ENCODE results near the gene AHI1.

AHI1 gene

GRCh38 chr6:135519348-135519747 lies 21.8 kb upstream of the AHI1 start:
- Histone ChIP-seq H3K4me1 (ENCODE audit: control insufficient read depth in 2 of 2, insufficient read depth in 1 of 2, low read depth in 1 of 2, low read length in 2 of 2) (peaks cover 0 to 2% of the 10 kb centered on the region in 2 donors), H3K18ac (ENCODE audit: low read length) (no peak overlapping the region), H2BK12ac (ENCODE audit: low read length) (no peak overlapping the region), H2BK120ac (ENCODE audit: low read depth, low read length) (no peak overlapping the region), H3K14ac (ENCODE audit: low read length) (no peak overlapping the region), H2BK5ac (ENCODE audit: low read length) (no peak overlapping the region), H3K27me3 (ENCODE audit: control insufficient read depth in 3 of 3, insufficient read depth in 3 of 3, low read depth in 1 of 3, low read length in 3 of 3) (no peaks in the 10 kb centered on the region), H3K27ac (replicated peaks; ENCODE audit: low read length) (no peak overlapping the region), H3K4me2 (ENCODE audit: insufficient read depth, low read length, poor library complexity, severe bottlenecking) (no peak overlapping the region), H2AK5ac (ENCODE audit: low read depth, low read length) (no peak overlapping the region), H2BK15ac (ENCODE audit: low read length) (no peak overlapping the region), H3K79me1 (ENCODE audit: low read depth, low read length) (no peaks in the 10 kb centered on the region), H3K9ac (ENCODE audit: low read depth, low read length, poor library complexity) (no peak overlapping the region), H4K8ac (ENCODE audit: low read depth, low read length) (no peak overlapping the region), H3K23ac (ENCODE audit: low read depth, low read length, poor library complexity) (no peak overlapping the region), H4K91ac (ENCODE audit: low read depth, low read length, poor library complexity) (no peak overlapping the region), H3K4ac (ENCODE audit: low read length) (no peak overlapping the region), H3K9me3 (replicated peaks in 1 of 2; ENCODE audit: control insufficient read depth in 2 of 2, insufficient read depth in 1 of 2, low read depth in 1 of 2, low read length in 2 of 2) (peaks cover 0 to 6% of the 10 kb centered on the region in 2 donors), H3K36me3 (replicated peaks in 1 of 2; ENCODE audit: control insufficient read depth in 2 of 2, insufficient read depth in 2 of 2, low read length in 2 of 2) (no peaks in the 10 kb centered on the region), H3K4me3 (ENCODE audit: low read length in 2 of 2) (no peak overlapping the region), H2AFZ (ENCODE audit: low read length) (no peak overlapping the region)
- DNase-seq (ENCODE audit: low spot score): no peak

DNA sequence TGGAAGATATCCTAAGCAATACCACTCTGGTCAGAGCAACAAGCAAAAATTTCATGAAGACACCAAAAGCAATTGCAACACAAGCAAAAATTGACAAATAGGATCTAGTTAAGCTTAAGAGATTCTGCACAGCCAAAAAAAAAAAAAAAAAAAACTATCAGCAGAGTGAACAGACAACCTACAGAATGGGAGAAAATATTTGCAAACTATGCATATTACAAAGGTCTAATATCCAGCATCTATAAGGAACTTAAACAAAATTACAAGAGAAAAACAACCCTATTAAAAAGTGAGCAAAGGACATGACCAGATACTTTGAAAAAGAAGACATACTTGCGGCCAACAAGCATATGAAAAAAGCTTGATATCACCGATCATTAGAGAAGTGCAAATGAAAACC lies 20.0 kb upstream of the AHI1 start:
- H3K9me3 ChIP-seq (replicated peaks in 1 of 2; ENCODE audit: control insufficient read depth in 2 of 2, insufficient read depth in 1 of 2, low read depth in 1 of 2, low read length in 2 of 2): peaks cover 0 to 6% of the 10 kb centered on the region in 2 donors
- no CpG with 5 or more reads among the region's 2 CpGs for WGBS, 2 donors (ENCODE audit: extremely low coverage in 2 of 2, insufficient read length in 2 of 2, insufficient replicate concordance in 1 of 2)
- no peak overlapping the region for H3K4me2 ChIP-seq (ENCODE audit: insufficient read depth, low read length, poor library complexity, severe bottlenecking)
- H3K27ac ChIP-seq (replicated peaks; ENCODE audit: low read length): no peak overlapping the region
- no peak overlapping the region for H3K18ac ChIP-seq (ENCODE audit: low read length)
- H3K4ac ChIP-seq (ENCODE audit: low read length): no peak overlapping the region
- H3K79me1 ChIP-seq (ENCODE audit: low read depth, low read length): no peaks in the 10 kb centered on the region
- H3K27me3 ChIP-seq (ENCODE audit: control insufficient read depth in 3 of 3, insufficient read depth in 3 of 3, low read depth in 1 of 3, low read length in 3 of 3): no peaks in the 10 kb centered on the region
- no peak overlapping the region for H3K23ac ChIP-seq (ENCODE audit: low read depth, low read length, poor library complexity)
- H2AFZ ChIP-seq (ENCODE audit: low read length): no peak overlapping the region
- no peak overlapping the region for H2AK5ac ChIP-seq (ENCODE audit: low read depth, low read length)
- DNase-seq (ENCODE audit: low spot score): no peak
- no peak overlapping the region for H2BK15ac ChIP-seq (ENCODE audit: low read length)
- no peak overlapping the region for H4K8ac ChIP-seq (ENCODE audit: low read depth, low read length)
- H2BK120ac ChIP-seq (ENCODE audit: low read depth, low read length): no peak overlapping the region
- H3K9ac ChIP-seq (ENCODE audit: low read depth, low read length, poor library complexity): no peak overlapping the region
- no peak overlapping the region for H2BK12ac ChIP-seq (ENCODE audit: low read length)
- no peak overlapping the region for H4K91ac ChIP-seq (ENCODE audit: low read depth, low read length, poor library complexity)
- H2BK5ac ChIP-seq (ENCODE audit: low read length): no peak overlapping the region
- peaks cover 0 to 2% of the 10 kb centered on the region in 2 donors for H3K4me1 ChIP-seq (ENCODE audit: control insufficient read depth in 2 of 2, insufficient read depth in 1 of 2, low read depth in 1 of 2, low read length in 2 of 2)
- no peaks in the 10 kb centered on the region for H3K36me3 ChIP-seq (replicated peaks in 1 of 2; ENCODE audit: control insufficient read depth in 2 of 2, insufficient read depth in 2 of 2, low read length in 2 of 2)
- no peak overlapping the region for H3K4me3 ChIP-seq (ENCODE audit: low read length in 2 of 2)
- H3K14ac ChIP-seq (ENCODE audit: low read length): no peak overlapping the region

DNA sequence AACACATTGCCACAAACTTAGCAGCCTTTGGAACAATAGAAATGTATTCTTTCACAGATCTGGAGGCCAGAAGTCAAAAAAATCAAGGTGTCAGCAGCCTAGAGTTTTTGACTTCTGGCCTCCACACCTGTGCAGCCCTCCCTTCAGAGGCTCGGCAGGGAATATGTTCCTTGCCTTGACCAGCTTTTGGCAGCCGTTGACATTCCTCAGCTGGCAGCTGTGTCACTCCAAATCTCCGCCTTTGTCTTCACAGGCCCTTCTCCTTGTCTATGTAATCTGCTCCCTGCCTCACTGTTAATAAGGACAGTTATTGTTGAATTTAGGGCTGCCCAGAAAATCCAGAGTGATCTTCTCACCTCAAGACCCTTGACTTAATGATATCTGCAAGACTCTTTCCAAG lies 17.2 kb upstream of the AHI1 start:
- H3K36me3 ChIP-seq (replicated peaks in 1 of 2; ENCODE audit: control insufficient read depth in 2 of 2, insufficient read depth in 2 of 2, low read length in 2 of 2): no peaks in the 10 kb centered on the region
- H3K14ac ChIP-seq (ENCODE audit: low read length): no peak overlapping the region
- H2AK5ac ChIP-seq (ENCODE audit: low read depth, low read length): no peak overlapping the region
- DNase-seq (ENCODE audit: low spot score): no peak
- peaks cover 0 to 6% of the 10 kb centered on the region in 2 donors for H3K9me3 ChIP-seq (replicated peaks in 1 of 2; ENCODE audit: control insufficient read depth in 2 of 2, insufficient read depth in 1 of 2, low read depth in 1 of 2, low read length in 2 of 2)
- H4K8ac ChIP-seq (ENCODE audit: low read depth, low read length): no peak overlapping the region
- no peak overlapping the region for H2BK5ac ChIP-seq (ENCODE audit: low read length)
- H3K18ac ChIP-seq (ENCODE audit: low read length): no peak overlapping the region
- H2BK12ac ChIP-seq (ENCODE audit: low read length): no peak overlapping the region
- H2BK15ac ChIP-seq (ENCODE audit: low read length): no peak overlapping the region
- no peak overlapping the region for H3K4me3 ChIP-seq (ENCODE audit: low read length in 2 of 2)
- no peak overlapping the region for H2AFZ ChIP-seq (ENCODE audit: low read length)
- no peak overlapping the region for H4K91ac ChIP-seq (ENCODE audit: low read depth, low read length, poor library complexity)
- H2BK120ac ChIP-seq (ENCODE audit: low read depth, low read length): no peak overlapping the region
- H3K4me1 ChIP-seq (ENCODE audit: control insufficient read depth in 2 of 2, insufficient read depth in 1 of 2, low read depth in 1 of 2, low read length in 2 of 2): peaks cover 0 to 2% of the 10 kb centered on the region in 2 donors
- no peaks in the 10 kb centered on the region for H3K27me3 ChIP-seq (ENCODE audit: control insufficient read depth in 3 of 3, insufficient read depth in 3 of 3, low read depth in 1 of 3, low read length in 3 of 3)
- WGBS, 2 donors (ENCODE audit: extremely low coverage in 2 of 2, insufficient read length in 2 of 2, insufficient replicate concordance in 1 of 2): no CpG with 5 or more reads among the region's 3 CpGs
- no peak overlapping the region for H3K23ac ChIP-seq (ENCODE audit: low read depth, low read length, poor library complexity)
- no peaks in the 10 kb centered on the region for H3K79me1 ChIP-seq (ENCODE audit: low read depth, low read length)
- H3K27ac ChIP-seq (replicated peaks; ENCODE audit: low read length): no peak overlapping the region
- H3K4me2 ChIP-seq (ENCODE audit: insufficient read depth, low read length, poor library complexity, severe bottlenecking): no peak overlapping the region
- H3K9ac ChIP-seq (ENCODE audit: low read depth, low read length, poor library complexity): no peak overlapping the region
- H3K4ac ChIP-seq (ENCODE audit: low read length): no peak overlapping the region

GRCh38 chr6:135506270-135506997 lies 8.9 kb upstream of the AHI1 start:
- Histone ChIP-seq H3K4ac (ENCODE audit: low read length) (no peak overlapping the region), H3K23ac (ENCODE audit: low read depth, low read length, poor library complexity) (no peak overlapping the region), H4K8ac (ENCODE audit: low read depth, low read length) (no peak overlapping the region), H2BK120ac (ENCODE audit: low read depth, low read length) (no peak overlapping the region), H3K9me3 (replicated peaks in 1 of 2; ENCODE audit: control insufficient read depth in 2 of 2, insufficient read depth in 1 of 2, low read depth in 1 of 2, low read length in 2 of 2) (no peaks in the 10 kb centered on the region), H3K14ac (ENCODE audit: low read length) (no peak overlapping the region), H3K4me2 (ENCODE audit: insufficient read depth, low read length, poor library complexity, severe bottlenecking) (no peak overlapping the region), H3K27me3 (ENCODE audit: control insufficient read depth in 3 of 3, insufficient read depth in 3 of 3, low read depth in 1 of 3, low read length in 3 of 3) (no peaks in the 10 kb centered on the region), H3K9ac (ENCODE audit: low read depth, low read length, poor library complexity) (no peak overlapping the region), H2BK15ac (ENCODE audit: low read length) (no peak overlapping the region), H3K27ac (replicated peaks; ENCODE audit: low read length) (no peak overlapping the region), H2BK5ac (ENCODE audit: low read length) (no peak overlapping the region), H3K36me3 (replicated peaks in 1 of 2; ENCODE audit: control insufficient read depth in 2 of 2, insufficient read depth in 2 of 2, low read length in 2 of 2) (no peaks in the 10 kb centered on the region), H3K18ac (ENCODE audit: low read length) (no peak overlapping the region), H4K91ac (ENCODE audit: low read depth, low read length, poor library complexity) (no peak overlapping the region), H3K4me1 (ENCODE audit: control insufficient read depth in 2 of 2, insufficient read depth in 1 of 2, low read depth in 1 of 2, low read length in 2 of 2) (peaks cover 0 to 2% of the 10 kb centered on the region in 2 donors), H2BK12ac (ENCODE audit: low read length) (no peak overlapping the region), H3K4me3 (ENCODE audit: low read length in 2 of 2) (no peak overlapping the region), H2AK5ac (ENCODE audit: low read depth, low read length) (no peak overlapping the region), H3K79me1 (ENCODE audit: low read depth, low read length) (no peaks in the 10 kb centered on the region), H2AFZ (ENCODE audit: low read length) (no peak overlapping the region)
- DNase-seq (ENCODE audit: low spot score): no peak
- no CpG with 5 or more reads among the region's 4 CpGs for WGBS, 2 donors (ENCODE audit: extremely low coverage in 2 of 2, insufficient read length in 2 of 2, insufficient replicate concordance in 1 of 2)

All from neuronal stem cell (in vitro differentiated cells).